ENCODE results near the gene ACTR1A. TPM values are rescaled to one million over a fixed set of nuclear protein-coding genes. Genes with fewer than 3 reads are reported as not detected.
"Not testable (repeated sequence)": the region's sequence is repeated elsewhere in the genome, so short reads cannot be mapped to it uniquely, and the experiment has no call there.

The ACTR1A gene
- total RNA-seq, 1 experiment from 2014 or later, result 271 TPM

DNA sequence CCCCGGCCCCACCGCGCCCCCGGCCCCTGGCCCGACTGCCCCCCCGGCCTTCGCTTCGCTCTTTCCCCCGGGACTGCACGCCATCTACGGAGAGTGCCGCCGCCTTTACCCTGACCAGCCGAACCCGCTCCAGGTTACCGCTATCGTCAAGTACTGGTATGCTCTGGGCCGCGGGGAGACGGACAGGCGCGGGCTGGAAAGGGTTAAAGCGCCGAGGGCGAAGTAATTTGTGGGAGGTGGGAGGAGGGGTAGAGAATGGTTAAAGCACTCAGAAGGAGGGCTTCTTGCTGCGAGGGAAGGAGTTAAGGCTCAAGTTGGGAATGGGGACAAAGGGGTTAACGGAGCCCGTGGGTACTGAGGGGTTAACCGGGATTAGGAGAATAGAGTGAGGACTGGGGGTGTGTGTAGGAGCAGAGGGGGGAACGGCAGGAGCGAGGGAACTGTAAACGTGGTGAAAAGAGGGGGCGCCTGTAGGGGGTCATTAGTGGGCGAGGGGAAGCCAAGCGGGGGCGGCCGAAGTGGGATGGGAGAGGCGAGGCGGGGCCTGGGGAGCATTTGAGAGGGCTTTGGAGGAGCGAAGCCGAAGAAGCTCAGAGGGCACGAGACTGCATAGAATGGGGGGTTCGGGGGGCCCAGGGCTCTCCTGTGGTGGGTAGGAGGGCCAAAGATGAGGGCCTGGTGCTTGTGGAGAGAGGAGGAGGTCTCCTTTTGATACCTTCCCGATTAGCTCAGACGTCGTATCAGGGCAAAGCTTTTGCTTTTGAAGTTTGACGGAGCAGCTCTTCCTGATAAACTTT is 1.9 kb upstream of the ACTR1A start:
- Histone ChIP-seq H3K36me3 (peaks cover 3% of the 10 kb centered on the region), H3K9me3 (replicated peaks) (no peaks in the 10 kb centered on the region), H3K4me1 (peaks cover 8% of the 10 kb centered on the region), H3K27me3 (no peaks in the 10 kb centered on the region), H3K4me3 (peak overlapping the region; percentile 88), H3K27ac (no peak overlapping the region)
- peak; percentile 51 to 64 for DNase-seq

DNA sequence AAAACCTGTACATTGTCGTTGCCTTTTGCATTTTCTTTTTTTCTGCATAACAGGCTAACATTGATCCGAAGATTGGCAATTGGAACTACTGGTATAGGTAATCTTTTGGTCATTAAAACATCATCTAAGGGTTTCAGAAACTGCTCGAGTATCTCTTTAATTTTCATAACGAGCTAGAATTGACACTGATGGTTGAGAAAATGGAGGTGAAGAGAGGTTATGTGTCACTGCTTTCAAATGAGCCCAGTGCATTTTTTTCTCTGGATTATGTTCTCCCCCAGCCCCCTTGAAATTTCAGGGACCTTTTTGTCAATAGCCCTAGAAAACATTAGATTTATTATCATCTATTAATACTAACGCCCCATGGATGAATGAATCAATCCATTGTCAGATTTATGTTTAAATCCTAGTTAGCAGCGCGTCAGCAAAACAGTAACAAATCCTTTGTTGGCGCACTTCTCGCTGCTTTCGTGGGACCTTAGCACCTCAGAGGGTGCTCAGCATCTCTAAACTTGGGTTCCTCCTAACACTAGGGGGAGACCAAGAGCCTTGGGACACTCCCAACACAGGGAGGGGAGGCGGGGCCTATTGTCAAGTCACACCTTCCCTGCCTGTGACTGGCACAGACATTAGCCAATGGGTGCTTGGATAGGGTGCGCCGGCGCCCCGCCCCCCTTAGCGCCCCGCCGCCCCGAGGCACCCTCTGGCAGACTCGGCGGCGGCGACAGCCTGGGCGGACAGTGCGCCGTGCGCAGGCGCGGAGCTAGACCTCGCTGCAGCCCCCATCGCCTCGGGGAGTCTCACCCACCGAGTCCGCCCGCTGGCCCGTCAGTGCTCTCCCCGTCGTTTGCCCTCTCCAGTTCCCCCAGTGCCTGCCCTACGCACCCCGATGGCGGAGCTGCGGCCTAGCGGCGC is 1.0 kb upstream of the ACTR1A start, which contains the start of gene SUFU:
SUFU (plus strand) TSS at position 709 of the 915 bp plus-strand sequence; CDS start at position 890, 181 bp downstream.
- DNase-seq, result peak; percentile 100
- Histone ChIP-seq H3K9me3 (replicated peaks) (no peaks in the 10 kb centered on the region), H3K36me3 (no peaks in the 10 kb centered on the region), H3K4me1 (peaks cover 8% of the 10 kb centered on the region), H3K27me3 (no peaks in the 10 kb centered on the region), H3K4me3 (peak within 1 kb of the TSS; percentile 88), H3K27ac (peak within 1 kb of the TSS; percentile 46; the same call in 1 of the 2 replicates)

DNA sequence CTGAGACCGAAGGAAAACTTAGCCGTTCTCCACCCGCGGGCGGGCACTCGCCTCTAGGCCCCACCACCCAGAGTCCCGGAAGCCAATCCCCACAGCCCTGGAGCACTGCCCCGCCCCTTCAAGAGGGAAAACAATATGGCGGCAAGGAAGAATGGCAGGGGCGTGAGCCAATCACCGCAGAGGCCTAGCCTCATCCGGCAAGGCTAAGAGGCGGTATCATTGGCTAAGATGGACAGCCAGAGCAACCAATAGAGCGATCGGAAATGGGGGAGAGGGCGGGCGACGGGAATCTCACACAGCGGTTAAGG is 529 bp downstream of the ACTR1A start:
- Histone ChIP-seq H3K27ac (peak overlapping the region; percentile 46), H3K4me1 (peaks cover 8% of the 10 kb centered on the region), H3K36me3 (no peaks in the 10 kb centered on the region), H3K27me3 (no peaks in the 10 kb centered on the region), H3K9me3 (replicated peaks) (no peaks in the 10 kb centered on the region), H3K4me3 (peak overlapping the region; percentile 88)
- peak; percentile 100 for DNase-seq

DNA sequence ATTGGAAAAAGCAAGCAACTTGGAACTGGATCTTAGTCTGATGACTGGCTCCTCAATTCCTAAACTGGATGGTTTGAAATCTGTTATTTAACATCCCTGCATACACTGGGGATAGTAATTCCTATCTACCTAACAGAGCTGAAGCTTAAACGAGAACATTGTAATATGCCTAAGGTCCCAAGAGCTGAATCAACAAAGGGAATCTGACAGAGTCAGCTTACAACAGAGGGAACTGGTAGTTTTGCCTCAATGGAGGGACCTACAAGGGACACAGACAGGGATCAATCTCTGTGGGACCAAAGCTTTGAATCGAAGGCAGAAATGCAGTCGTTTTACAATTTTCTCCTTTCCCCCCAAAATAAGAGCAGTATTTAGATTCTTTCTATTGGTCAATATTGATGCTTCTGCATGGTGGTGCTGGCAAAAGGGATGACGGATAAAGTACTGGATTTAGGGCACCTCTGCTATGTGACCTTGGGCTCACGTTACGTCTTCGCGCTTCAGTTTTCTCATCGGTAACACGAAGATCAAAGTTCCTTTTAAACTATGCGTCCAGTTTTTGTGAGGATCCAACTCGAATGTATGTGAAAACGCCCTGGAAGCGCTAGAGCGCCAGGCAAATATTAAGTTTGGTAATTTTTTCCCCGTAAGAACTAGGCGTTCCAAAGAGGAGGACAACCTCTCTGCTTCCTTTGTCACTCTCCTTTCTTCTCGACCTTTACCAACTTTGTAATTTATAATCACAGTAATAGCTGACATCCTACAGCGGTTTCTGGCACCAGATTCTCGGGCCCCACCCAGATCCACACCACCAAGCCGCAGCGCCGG is 1.1 kb downstream of the ACTR1A start:
- Histone ChIP-seq H3K27me3 (no peaks in the 10 kb centered on the region), H3K4me1 (peaks cover 8% of the 10 kb centered on the region), H3K27ac (no peak overlapping the region; the same call in 1 of the 2 replicates), H3K9me3 (replicated peaks) (no peaks in the 10 kb centered on the region), H3K36me3 (0 out of 2 replicates have a peak, but pooled peaks cover 2% of the 10 kb centered on the region), H3K4me3 (peak overlapping the region; percentile 88)
- DNase-seq, result peak in 1 of 2 experiments; percentile 45

DNA sequence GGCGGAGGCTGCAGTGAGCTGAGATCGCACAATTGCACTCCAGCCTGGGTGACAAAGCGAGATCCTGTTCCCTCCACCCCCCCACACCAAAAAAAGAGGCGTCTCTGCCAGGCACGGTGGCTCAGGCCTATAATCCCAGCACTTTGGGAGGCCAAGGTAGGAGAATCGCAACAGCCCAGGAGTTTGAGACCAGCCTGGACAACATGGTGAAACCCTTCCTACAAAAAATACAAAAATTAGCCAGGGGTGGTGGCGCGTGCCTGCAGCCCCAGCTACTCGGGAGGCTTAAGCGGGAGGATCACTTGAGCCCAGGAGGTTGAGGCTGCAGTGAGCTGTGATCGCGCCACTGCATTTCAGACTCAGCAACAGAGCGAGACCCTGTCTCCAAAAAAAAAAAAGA is 1.8 kb downstream of the ACTR1A start:
- not testable (repeated sequence) for H3K36me3 ChIP-seq, DNase-seq, H3K4me1 ChIP-seq

DNA sequence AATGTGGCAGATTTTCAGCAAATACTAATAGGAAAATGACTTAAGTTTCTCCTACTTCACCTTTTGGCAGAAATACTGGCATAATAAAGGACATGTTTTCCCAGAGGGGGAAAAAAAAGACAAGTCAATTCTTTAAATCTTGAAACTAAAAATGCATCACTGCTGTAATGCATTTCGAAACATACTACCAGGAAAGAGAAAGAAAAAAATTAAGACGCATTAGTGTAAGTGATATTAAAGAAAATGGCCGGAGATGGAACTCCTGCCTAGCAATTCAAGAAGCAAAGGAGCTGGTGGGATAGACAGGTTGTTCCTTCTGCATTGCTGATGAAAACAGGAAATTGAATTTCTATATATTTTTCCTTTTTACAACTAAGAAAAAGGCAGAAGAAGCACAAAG is 3.2 kb downstream of the ACTR1A start:
- Histone ChIP-seq H3K27ac (no peak overlapping the region), H3K36me3 (peaks cover 6% of the 10 kb centered on the region; the same call in 1 of the 2 replicates), H3K27me3 (no peaks in the 10 kb centered on the region), H3K4me1 (no peaks in the 10 kb centered on the region), H3K9me3 (replicated peaks) (no peaks in the 10 kb centered on the region), H3K4me3 (no peak overlapping the region)
- DNase-seq, result no peak

More for the DNA sequence above, 1.8 kb downstream of the ACTR1A start:
- H3K27ac ChIP-seq; H3K9me3 ChIP-seq (replicated peaks); H3K27me3 ChIP-seq; H3K4me3 ChIP-seq: not testable (repeated sequence)

DNA sequence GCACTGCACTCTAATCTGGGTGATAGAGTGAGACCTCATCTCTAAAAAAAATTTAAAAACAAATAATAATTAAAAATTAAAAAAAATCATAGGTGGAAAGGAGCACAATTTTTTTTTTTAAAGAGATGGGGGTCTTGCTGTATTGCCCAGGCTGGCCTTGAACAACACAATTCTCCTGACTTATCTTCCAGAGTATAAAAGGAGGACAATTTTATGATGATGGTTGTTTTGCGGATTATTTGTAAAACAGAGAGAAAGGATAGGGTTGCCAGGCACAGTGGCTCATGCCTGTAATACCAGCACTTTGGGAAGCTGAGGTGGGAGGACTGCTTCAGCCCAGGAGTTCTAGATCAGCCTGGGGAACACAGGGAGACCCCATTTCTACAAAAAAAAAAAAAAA is 5.0 kb downstream of the ACTR1A start:
- H3K9me3 ChIP-seq (replicated peaks), result no peaks in the 10 kb centered on the region
- no peaks in the 10 kb centered on the region for H3K27me3 ChIP-seq
- DNase-seq, result no peak
- no peaks in the 10 kb centered on the region for H3K4me1 ChIP-seq
- H3K4me3 ChIP-seq, result no peak overlapping the region
- peaks cover 16% of the 10 kb centered on the region; the same call in 1 of the 2 replicates for H3K36me3 ChIP-seq
- no peak overlapping the region for H3K27ac ChIP-seq

DNA sequence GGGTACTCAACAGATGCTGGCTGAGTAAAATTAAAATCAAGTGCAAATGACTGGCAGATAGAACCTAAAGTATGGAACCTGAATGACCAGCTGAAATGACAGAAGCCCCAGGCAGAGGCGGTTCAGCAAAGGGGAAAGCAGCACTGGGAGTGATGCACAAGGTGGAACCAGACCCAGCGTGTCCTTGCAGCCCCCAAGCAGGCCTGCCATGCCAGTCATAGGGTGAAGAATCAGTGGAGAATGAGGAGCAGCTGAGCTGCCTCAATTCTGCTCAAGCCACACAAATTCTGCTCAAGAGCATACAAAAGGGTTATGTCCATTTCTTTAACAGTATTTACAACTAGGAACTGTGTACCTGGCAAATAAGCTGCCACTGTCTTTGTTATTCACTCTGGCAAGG is 8.7 kb downstream of the ACTR1A start:
- Histone ChIP-seq H3K36me3 (peaks cover 33% of the 10 kb centered on the region), H3K27ac (no peak overlapping the region), H3K4me3 (no peak overlapping the region), H3K4me1 (no peaks in the 10 kb centered on the region), H3K27me3 (no peaks in the 10 kb centered on the region), H3K9me3 (replicated peaks) (no peaks in the 10 kb centered on the region)
- DNase-seq, result no peak

DNA sequence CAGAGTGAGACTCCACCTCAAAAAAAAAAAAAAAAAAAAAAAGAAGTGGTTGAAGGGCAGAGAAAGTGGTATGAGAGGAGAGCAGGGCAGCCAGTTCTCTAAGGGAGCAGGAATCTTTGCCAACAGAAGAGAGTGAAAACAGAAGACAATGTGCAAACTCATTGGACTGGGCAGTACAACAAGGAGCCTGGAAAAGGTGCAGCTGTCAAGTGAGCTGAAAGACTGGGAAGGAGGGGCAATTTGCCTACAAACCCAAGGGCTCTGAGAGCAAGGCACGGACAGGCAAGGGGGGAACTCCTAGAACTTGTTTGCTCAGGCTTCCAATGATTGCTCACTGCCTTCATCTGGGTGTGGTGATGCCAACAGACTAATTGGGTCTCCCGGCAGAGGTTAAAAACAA is 9.5 kb downstream of the ACTR1A start:
- Histone ChIP-seq H3K4me3 (no peak overlapping the region), H3K4me1 (no peaks in the 10 kb centered on the region), H3K9me3 (replicated peaks) (no peaks in the 10 kb centered on the region), H3K27me3 (no peaks in the 10 kb centered on the region), H3K36me3 (peaks cover 41% of the 10 kb centered on the region), H3K27ac (no peak overlapping the region)
- no peak for DNase-seq

DNA sequence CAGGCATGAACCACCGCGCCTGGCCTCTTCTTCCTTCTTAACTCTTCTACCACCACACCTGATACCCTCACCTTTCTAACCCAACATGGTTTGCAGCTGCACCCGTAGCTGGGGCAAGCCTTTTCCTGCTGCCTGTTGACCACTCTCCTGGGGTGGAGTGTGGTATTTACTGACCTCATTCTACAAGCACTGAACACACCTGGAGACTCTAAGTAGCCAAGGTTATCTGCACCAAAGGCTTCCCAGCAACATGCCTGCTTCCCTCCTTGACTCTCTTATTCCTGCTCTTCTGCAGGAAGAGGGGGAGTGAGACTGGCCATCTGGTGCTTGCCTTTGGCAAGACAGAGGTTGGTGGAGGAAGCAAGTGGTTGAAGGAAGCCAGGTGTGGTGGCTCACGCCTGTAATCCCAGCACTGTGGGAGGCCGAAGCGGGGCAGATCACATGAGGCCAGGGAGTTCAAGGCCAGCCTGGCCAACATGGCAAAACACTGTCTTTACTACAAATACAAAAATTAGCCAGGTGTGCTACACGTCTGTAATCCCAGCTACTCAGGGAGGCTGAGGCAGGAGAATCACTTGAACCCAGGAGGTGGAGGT is 10.1 kb downstream of the ACTR1A start:
- H3K4me3 ChIP-seq, result no peak overlapping the region
- H3K36me3 ChIP-seq, result peaks cover 45% of the 10 kb centered on the region
- DNase-seq, result no peak
- H3K4me1 ChIP-seq, result no peaks in the 10 kb centered on the region
- H3K27me3 ChIP-seq, result no peaks in the 10 kb centered on the region
- no peaks in the 10 kb centered on the region for H3K9me3 ChIP-seq (replicated peaks)
- H3K27ac ChIP-seq, result no peak overlapping the region

DNA sequence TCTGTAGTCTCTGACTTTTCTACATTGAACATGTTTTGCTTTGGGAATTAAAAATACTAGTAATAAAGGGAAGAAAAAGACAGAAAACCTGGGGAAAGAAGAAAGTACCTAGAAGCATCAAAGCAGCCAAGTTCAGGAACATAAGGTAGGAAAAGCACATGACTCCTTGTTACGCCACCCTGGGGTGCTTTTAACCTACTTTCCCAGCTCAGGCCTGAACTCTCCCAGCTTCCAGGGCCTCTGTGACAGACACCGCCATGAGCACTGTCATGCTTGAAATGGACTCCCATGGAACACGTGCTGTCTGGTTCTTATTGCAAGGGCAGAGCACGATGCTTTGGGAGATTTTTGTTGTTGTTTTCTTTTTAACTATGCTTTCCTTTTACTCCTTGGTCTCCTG is 11.4 kb downstream of the ACTR1A start:
- H3K36me3 ChIP-seq, result peaks cover 50% of the 10 kb centered on the region
- no peaks in the 10 kb centered on the region for H3K4me1 ChIP-seq
- no peak for DNase-seq
- no peaks in the 10 kb centered on the region for H3K27me3 ChIP-seq
- no peak overlapping the region for H3K27ac ChIP-seq
- no peak overlapping the region for H3K4me3 ChIP-seq
- no peaks in the 10 kb centered on the region for H3K9me3 ChIP-seq (replicated peaks)

DNA sequence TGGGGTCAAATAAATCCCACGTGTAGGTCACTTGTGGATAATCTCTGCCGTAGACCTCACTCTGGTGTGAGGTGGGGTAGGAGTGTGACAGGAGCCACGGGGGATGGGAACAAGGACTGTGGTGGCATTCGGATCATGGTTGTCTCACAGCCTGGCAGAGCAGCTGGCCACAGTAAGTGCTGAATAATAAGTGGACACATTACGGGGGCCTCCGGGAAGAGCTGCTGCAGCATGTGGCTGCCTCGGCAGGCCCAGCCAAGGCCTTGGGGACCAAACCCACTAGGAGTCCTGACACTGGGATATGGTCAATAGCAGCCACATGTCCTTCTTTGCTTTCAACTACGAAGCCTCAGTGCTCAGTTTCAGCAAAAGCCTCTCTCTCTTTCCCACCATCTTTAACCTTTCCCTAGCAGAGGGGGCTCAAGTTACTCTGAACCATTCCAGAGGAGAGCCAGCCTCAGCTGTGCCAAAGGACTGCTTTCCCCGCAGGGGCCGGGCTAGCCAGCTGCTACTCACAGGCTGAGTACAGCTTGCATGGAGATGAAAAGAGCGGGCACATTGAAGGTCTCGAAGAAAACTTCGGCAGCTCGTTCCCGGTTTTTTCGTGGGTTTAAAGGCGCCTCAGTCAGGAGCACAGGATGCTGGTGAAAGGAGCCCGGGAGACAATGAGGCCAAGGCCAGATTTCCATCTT is 17.3 kb downstream of the ACTR1A start:
- Histone ChIP-seq H3K36me3 (peaks cover 86% of the 10 kb centered on the region), H3K4me1 (no peaks in the 10 kb centered on the region), H3K9me3 (replicated peaks) (no peaks in the 10 kb centered on the region), H3K4me3 (no peak overlapping the region), H3K27ac (no peak overlapping the region), H3K27me3 (no peaks in the 10 kb centered on the region)
- no peak for DNase-seq

DNA sequence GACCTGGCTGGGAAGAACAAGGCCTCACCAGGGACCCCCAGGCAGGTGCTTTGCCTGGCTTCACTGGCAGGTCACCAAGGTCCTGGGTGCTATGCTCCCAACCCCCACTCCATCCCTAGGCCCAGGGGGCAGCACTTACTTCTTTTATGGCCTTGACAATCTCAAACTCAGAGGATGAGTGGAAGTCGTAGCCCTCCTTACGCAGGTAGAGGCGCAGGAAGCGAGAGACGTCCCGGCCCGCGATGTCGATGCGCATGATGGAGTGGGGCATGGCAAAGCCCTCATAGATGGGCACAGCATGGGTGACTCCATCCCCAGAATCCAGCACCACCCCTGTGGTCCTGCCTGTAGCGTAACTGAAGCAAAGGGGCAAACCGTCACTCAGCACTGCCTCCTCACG is 18.5 kb downstream of the ACTR1A start:
- DNase-seq, result no peak

DNA sequence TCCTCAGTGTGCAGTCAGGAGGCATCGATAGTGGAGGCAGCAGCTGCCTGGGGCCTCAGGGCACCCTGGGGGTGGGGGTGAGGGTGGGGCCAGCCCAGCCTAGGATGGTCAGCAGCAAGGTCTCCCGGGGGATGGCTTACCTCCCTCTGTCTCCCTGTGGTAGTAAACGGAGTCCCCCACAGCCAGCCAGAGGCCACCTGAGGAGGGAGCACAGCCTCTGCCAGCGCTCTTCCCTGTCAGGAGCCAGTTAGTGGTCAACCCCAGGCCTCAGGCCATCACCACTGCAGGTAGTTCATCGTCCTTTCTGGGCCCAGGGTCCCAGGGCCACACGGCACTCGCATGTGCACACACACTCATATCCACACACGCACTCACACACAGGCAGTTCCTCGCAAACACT is 22.1 kb downstream of the ACTR1A start:
- H3K4me1 ChIP-seq, result no peaks in the 10 kb centered on the region
- no peak for DNase-seq
- H3K4me3 ChIP-seq, result no peak overlapping the region
- H3K9me3 ChIP-seq (replicated peaks), result no peaks in the 10 kb centered on the region
- H3K27ac ChIP-seq, result no peak overlapping the region
- no peaks in the 10 kb centered on the region for H3K27me3 ChIP-seq
- H3K36me3 ChIP-seq, result peaks cover 56% of the 10 kb centered on the region

More for the DNA sequence above, 18.5 kb downstream of the ACTR1A start:
- H3K4me3 ChIP-seq, result no peak overlapping the region
- H3K36me3 ChIP-seq, result peaks cover 81% of the 10 kb centered on the region
- no peak overlapping the region for H3K27ac ChIP-seq
- no peaks in the 10 kb centered on the region for H3K9me3 ChIP-seq (replicated peaks)
- H3K4me1 ChIP-seq, result no peaks in the 10 kb centered on the region
- no peaks in the 10 kb centered on the region for H3K27me3 ChIP-seq

All from SJCRH30 (cell line).